ENCODE measurements around the gene UBR1.

The UBR1 gene

DNA sequence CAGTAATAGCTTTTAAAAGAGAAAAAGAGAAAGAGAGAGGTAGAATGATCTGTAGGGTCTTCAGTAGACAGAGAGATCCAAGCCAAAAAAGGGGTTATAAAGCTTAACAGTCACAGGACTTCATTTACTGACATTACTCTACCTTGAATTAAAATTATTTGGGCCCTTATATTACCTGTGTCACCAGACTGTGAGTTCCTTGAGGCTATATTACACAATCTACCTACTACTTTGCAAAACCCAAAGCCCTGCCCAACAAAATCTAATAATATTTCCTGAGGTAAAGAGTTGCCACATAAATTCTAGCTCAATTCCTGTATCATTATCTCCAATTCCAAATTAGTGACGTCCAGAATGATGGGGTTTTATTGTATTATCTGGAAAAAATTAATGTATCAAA, 1.9 kb downstream of the UBR1 start:
- no peaks in the 10 kb centered on the region for H3K36me3 ChIP-seq (ENCODE audit: control insufficient read depth, insufficient read depth, low read length)
- no peak overlapping the region for H3K4me2 ChIP-seq (ENCODE audit: low read length)
- H3K79me2 ChIP-seq: peaks cover 11% of the 10 kb centered on the region
- H3K9ac ChIP-seq: no peak overlapping the region
- no peak overlapping the region for H3K27ac ChIP-seq
- H3K9me3 ChIP-seq (ENCODE audit: control insufficient read depth, low read length): no peaks in the 10 kb centered on the region
- TF ChIP-seq, protein P1, sequence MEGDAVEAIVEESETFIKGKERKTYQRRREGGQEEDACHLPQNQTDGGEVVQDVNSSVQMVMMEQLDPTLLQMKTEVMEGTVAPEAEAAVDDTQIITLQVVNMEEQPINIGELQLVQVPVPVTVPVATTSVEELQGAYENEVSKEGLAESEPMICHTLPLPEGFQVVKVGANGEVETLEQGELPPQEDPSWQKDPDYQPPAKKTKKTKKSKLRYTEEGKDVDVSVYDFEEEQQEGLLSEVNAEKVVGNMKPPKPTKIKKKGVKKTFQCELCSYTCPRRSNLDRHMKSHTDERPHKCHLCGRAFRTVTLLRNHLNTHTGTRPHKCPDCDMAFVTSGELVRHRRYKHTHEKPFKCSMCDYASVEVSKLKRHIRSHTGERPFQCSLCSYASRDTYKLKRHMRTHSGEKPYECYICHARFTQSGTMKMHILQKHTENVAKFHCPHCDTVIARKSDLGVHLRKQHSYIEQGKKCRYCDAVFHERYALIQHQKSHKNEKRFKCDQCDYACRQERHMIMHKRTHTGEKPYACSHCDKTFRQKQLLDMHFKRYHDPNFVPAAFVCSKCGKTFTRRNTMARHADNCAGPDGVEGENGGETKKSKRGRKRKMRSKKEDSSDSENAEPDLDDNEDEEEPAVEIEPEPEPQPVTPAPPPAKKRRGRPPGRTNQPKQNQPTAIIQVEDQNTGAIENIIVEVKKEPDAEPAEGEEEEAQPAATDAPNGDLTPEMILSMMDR (IDR thresholded peaks at IDR 0.05): no peak
- H3K4me1 ChIP-seq: no peaks in the 10 kb centered on the region
- H3K27me3 ChIP-seq (ENCODE audit: control insufficient read depth, insufficient read depth, low read length): no peaks in the 10 kb centered on the region
- H2AFZ ChIP-seq: no peak overlapping the region
- no peak overlapping the region for H3K4me3 ChIP-seq (ENCODE audit: low read depth, low read length)

DNA sequence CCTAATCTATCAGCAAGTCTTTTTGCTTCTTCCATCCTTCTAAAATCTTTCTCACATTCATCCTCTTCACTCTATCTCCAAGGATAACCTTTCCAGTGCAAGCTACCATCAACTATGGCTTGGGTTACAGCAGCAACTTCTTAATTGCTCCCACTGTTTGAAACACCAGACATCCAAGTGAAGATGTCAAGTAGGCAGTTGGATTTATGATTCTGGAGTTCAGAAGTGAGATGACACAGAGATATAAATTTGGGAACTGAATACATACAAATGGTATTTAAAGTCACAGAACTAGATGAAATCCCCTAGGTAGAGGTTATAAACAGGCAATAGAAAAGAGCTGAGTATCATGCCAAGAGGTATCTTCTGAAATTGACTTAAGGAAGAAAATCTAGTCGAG, 3.7 kb downstream of the UBR1 start:
- Histone ChIP-seq H3K9me3 (ENCODE audit: control insufficient read depth, low read length) (no peaks in the 10 kb centered on the region), H2AFZ (no peak overlapping the region), H3K9ac (no peak overlapping the region), H3K4me1 (no peaks in the 10 kb centered on the region), H3K4me2 (ENCODE audit: low read length) (no peak overlapping the region), H3K36me3 (ENCODE audit: control insufficient read depth, insufficient read depth, low read length) (no peaks in the 10 kb centered on the region), H3K4me3 (ENCODE audit: low read depth, low read length) (no peak overlapping the region), H3K79me2 (peaks cover 11% of the 10 kb centered on the region), H3K27me3 (ENCODE audit: control insufficient read depth, insufficient read depth, low read length) (no peaks in the 10 kb centered on the region), H3K27ac (no peak overlapping the region)
- TF ChIP-seq, protein P1 (IDR thresholded peaks at IDR 0.05): no peak

DNA sequence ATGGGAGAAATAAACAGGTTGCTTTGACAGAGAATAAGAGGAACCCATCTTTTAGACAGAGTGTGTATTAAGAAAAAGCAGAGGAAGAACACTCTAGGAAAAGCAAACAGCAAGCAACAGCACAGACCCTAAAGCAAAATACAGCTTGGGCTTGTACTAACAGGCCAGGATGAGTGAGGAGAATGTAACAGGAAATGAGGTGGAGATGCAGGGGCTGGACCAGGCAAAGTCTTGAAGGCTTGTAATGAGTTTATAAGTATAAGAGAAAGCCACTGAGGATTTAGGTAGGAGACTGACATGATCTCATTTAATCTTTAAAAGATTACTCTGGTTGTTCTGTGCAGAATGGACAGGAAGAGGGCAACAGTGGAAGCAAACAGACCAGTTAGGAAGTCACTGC, 4.9 kb downstream of the UBR1 start:
- Histone ChIP-seq H3K27ac (no peak overlapping the region), H3K36me3 (ENCODE audit: control insufficient read depth, insufficient read depth, low read length) (no peaks in the 10 kb centered on the region), H3K9ac (no peak overlapping the region), H3K79me2 (peaks cover 7% of the 10 kb centered on the region), H3K4me1 (no peaks in the 10 kb centered on the region), H3K9me3 (ENCODE audit: control insufficient read depth, low read length) (no peaks in the 10 kb centered on the region), H3K27me3 (ENCODE audit: control insufficient read depth, insufficient read depth, low read length) (no peaks in the 10 kb centered on the region), H2AFZ (no peak overlapping the region), H3K4me2 (ENCODE audit: low read length) (no peak overlapping the region), H3K4me3 (ENCODE audit: low read depth, low read length) (no peak overlapping the region)
- TF ChIP-seq, protein P1 (IDR thresholded peaks at IDR 0.05): no peak

DNA sequence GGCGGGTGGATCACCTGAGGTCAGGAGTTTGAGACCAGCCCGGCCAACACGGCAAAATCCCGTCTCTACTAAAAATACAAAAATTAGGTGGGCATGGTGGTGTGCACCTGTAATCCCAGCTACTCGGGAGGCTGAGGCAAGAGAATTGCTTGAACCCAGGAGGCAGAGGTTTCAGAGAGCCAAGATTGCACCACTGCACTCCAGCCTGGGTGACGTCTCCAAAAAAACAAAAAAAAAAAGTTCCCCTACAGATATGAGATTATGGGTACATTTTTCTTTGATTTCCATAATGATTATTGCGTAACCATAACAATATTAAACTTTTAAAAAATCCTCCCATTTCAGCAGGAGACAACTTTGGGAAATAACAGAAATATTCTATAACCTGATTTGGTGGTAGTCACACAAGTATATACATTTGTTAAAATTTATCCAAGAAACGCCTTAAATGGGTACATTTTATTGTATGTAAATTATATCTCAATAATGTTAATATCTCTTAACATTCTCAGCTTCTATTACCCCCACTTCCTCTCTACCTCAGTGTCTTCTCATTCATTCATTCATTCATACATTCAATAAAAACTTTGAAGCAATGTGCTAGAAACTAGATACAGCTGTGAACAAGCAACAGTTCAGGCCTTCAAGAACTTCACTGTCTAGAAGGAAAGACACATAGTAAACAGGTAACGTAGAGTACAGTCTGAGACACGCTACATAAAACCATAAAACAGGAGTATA, 6.6 kb downstream of the UBR1 start:
- no peaks in the 10 kb centered on the region for H3K27me3 ChIP-seq (ENCODE audit: control insufficient read depth, insufficient read depth, low read length)
- no peak overlapping the region for H3K27ac ChIP-seq
- TF ChIP-seq, protein P1 (IDR thresholded peaks at IDR 0.05): no peak
- no peaks in the 10 kb centered on the region for H3K9me3 ChIP-seq (ENCODE audit: control insufficient read depth, low read length)
- H3K79me2 ChIP-seq: no peaks in the 10 kb centered on the region
- no peak overlapping the region for H3K9ac ChIP-seq
- no peaks in the 10 kb centered on the region for H3K36me3 ChIP-seq (ENCODE audit: control insufficient read depth, insufficient read depth, low read length)
- H3K4me2 ChIP-seq (ENCODE audit: low read length): no peak overlapping the region
- no peak overlapping the region for H2AFZ ChIP-seq
- H3K4me1 ChIP-seq: no peaks in the 10 kb centered on the region
- no peak overlapping the region for H3K4me3 ChIP-seq (ENCODE audit: low read depth, low read length)

DNA sequence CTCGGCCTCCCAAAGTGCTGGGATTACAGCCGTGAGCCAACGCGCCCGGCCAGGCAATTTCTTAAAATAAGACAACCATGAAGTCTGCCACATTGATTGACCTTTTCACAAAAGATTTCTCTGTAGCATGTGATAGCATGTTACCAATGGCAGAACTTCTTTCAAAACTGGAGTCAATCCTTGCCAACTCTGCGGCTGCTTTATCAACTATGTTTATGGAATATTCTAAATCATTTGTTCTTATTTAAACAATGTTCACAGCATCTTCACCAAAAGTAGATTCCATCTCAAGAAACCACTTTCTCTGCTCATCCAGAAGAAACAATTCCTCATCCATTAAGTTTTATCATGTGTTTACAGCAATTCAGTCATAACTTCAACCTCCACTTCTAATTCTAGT, 9.4 kb downstream of the UBR1 start:
- H2AFZ ChIP-seq: no peak overlapping the region

More for the DNA sequence above, 9.4 kb downstream of the UBR1 start:
- Histone ChIP-seq H3K4me2 (ENCODE audit: low read length) (no peak overlapping the region), H3K36me3 (ENCODE audit: control insufficient read depth, insufficient read depth, low read length) (no peaks in the 10 kb centered on the region), H3K9me3 (ENCODE audit: control insufficient read depth, low read length) (no peaks in the 10 kb centered on the region), H3K4me3 (ENCODE audit: low read depth, low read length) (no peak overlapping the region), H3K4me1 (no peaks in the 10 kb centered on the region), H3K27me3 (ENCODE audit: control insufficient read depth, insufficient read depth, low read length) (no peaks in the 10 kb centered on the region), H3K27ac (no peak overlapping the region), H3K9ac (no peak overlapping the region), H3K79me2 (no peaks in the 10 kb centered on the region)
- TF ChIP-seq, protein P1 (IDR thresholded peaks at IDR 0.05): no peak

Measured in parathyroid adenoma (tissue), 2 donors.